Liver (tissue), 9 donors: ENCODE results near the gene LGALS7. TPM values are rescaled to one million over a fixed set of nuclear protein-coding genes. Genes with fewer than 3 reads are reported as not detected.
A peak's percentile ranks its signal among the peaks of the same experiment; 100 is the strongest.

ENCODE experiments used
- DNase-seq: peaks from one replicate; pipeline ENCODE4 v3.0.0-alpha.2; 2017; ENCODE audit warnings: low spot score
- H3K27ac ChIP-seq, 2 donors: one replicate each; pipeline ENCODE4 v1.7.0; 2013; ENCODE audit warnings: inconsistent platforms in 2 of 2, low read length in 2 of 2, control low read depth in 1 of 2, low read depth in 1 of 2, mild to moderate bottlenecking in 1 of 2
- H3K27me3 ChIP-seq, 4 donors: one replicate each; pipeline versions ENCODE4 v1.6.1 to v1.7.0; 2013; ENCODE audit warnings: low read length in 3 of 4, inconsistent platforms in 1 of 4, mild to moderate bottlenecking in 1 of 4, moderate library complexity in 1 of 4; ENCODE audit not compliant: control insufficient read depth in 4 of 4, insufficient read depth in 4 of 4
- H3K36me3 ChIP-seq, 4 donors: one replicate each; pipeline versions ENCODE4 v1.6.1 to v1.7.0; 2013; ENCODE audit warnings: low read length in 3 of 4, mild to moderate bottlenecking in 3 of 4, low read depth in 1 of 4, moderate library complexity in 1 of 4; ENCODE audit not compliant: control insufficient read depth in 4 of 4, insufficient read depth in 3 of 4
- H3K4me1 ChIP-seq, 4 donors: one replicate each; pipeline versions ENCODE4 v1.6.1 to v1.7.0; 2013; ENCODE audit warnings: low read length in 3 of 4, mild to moderate bottlenecking in 3 of 4, moderate library complexity in 1 of 4; ENCODE audit not compliant: control insufficient read depth in 4 of 4, insufficient read depth in 4 of 4
- H3K4me3 ChIP-seq, 3 donors: one replicate each; pipeline versions ENCODE4 v1.6.1 to v1.7.0; 2013; ENCODE audit warnings: low read length in 3 of 3, control low read depth in 1 of 3, low read depth in 1 of 3, mild to moderate bottlenecking in 1 of 3
- H3K9ac ChIP-seq, 2 donors: one replicate each; pipeline ENCODE4 v1.7.0; 2013; ENCODE audit warnings: low read length in 2 of 2, mild to moderate bottlenecking in 2 of 2, moderate library complexity in 2 of 2, control low read depth in 1 of 2, low read depth in 1 of 2
- H3K9me3 ChIP-seq, 4 donors: one replicate each; pipeline versions ENCODE4 v1.6.1 to v1.7.0; 2013; ENCODE audit warnings: low read length in 3 of 4; ENCODE audit not compliant: control insufficient read depth in 4 of 4
- EGR1 ChIP-seq, 2 donors: IDR thresholded peaks; 2 replicates each; pipeline ENCODE4 v1.6.1; 2016 to 2018; ENCODE audit warnings: antibody characterized with exemption in 2 of 2, low read depth in 2 of 2
- FOXA1 ChIP-seq: IDR thresholded peaks from 2 replicates; pipeline ENCODE4 v1.6.1; 2016; ENCODE audit warnings: antibody characterized with exemption
- FOXA2 ChIP-seq: IDR thresholded peaks from 2 replicates; pipeline ENCODE4 v1.6.1; 2016; ENCODE audit warnings: antibody characterized with exemption
- GABPA ChIP-seq, 2 donors: IDR thresholded peaks in 1 of 2; conservative IDR thresholded peaks in 1 of 2; 2 replicates each; pipeline ENCODE4 v1.6.1; 2016; ENCODE audit warnings: antibody characterized with exemption in 2 of 2, mild to moderate bottlenecking in 1 of 2, moderate library complexity in 1 of 2
- HNF4A ChIP-seq, 2 donors: conservative IDR thresholded peaks; 2 replicates each; pipeline ENCODE4 v1.6.1; 2016; ENCODE audit warnings: antibody characterized with exemption in 2 of 2, mild to moderate bottlenecking in 2 of 2
- HNF4G ChIP-seq: IDR thresholded peaks from 2 replicates; pipeline ENCODE4 v1.6.1; 2016; ENCODE audit warnings: antibody characterized with exemption
- JUND ChIP-seq, 2 donors: IDR thresholded peaks; 2 replicates each; pipeline ENCODE4 v1.6.1; 2016; ENCODE audit warnings: antibody characterized with exemption in 2 of 2
- NR2F2 ChIP-seq: IDR thresholded peaks from 2 replicates; pipeline ENCODE4 v1.6.1; 2016; ENCODE audit warnings: antibody characterized with exemption
- RAD21 ChIP-seq, 2 donors: IDR thresholded peaks; 2 replicates each; pipeline ENCODE4 v1.6.1; 2016; ENCODE audit warnings: antibody characterized with exemption in 2 of 2, mild to moderate bottlenecking in 2 of 2
- RXRA ChIP-seq, 2 donors: IDR thresholded peaks; 2 replicates each; pipeline ENCODE4 v1.6.1; 2017 to 2018; ENCODE audit warnings: antibody characterized with exemption in 2 of 2, mild to moderate bottlenecking in 1 of 2
- SP1 ChIP-seq: IDR thresholded peaks from 2 replicates; pipeline ENCODE4 v1.6.1; 2018; ENCODE audit warnings: antibody characterized with exemption, mild to moderate bottlenecking
- TAF1 ChIP-seq: conservative IDR thresholded peaks from 2 replicates; pipeline ENCODE4 v1.6.1; 2016; ENCODE audit warnings: antibody characterized with exemption, mild to moderate bottlenecking
- YY1 ChIP-seq: IDR thresholded peaks from 2 replicates; pipeline ENCODE4 v1.6.1; 2016; ENCODE audit warnings: antibody characterized with exemption, mild to moderate bottlenecking
- WGBS: extraction: QIAGEN DNeasy Blood & Tissue Kit; methylation state at CpG from one replicate; pipeline ENCODE4 v1.1.7; 2013; 5-methylcytosine and 5-hydroxymethylcytosine counted together
- polyA plus RNA-seq, 2 donors: library from polyadenylated mRNA; stranded (reverse) in 1 of 2; unstranded in 1 of 2; fragments of 200-250 nt in 1 of 2; fragments of >200 nt in 1 of 2; fragmentation: Nextera tagmentation in 1 of 2; extraction: Ambion mirVana in 1 of 2; gene quantifications; one replicate each; pipeline versions ENCODE4 v1.2.1 to v1.2.3, GENCODE V29; 2013 to 2015
- total RNA-seq, 2 donors: library from RNA; depleted of rRNA; stranded (reverse); fragments of >200 nt; gene quantifications; one replicate each; pipeline ENCODE4 v1.2.3, GENCODE V29; 2014
- TF ChIP-seq, protein P1 (sequence below): fragments of 150-350 bp; IDR thresholded peaks from 2 replicates; pipeline ENCODE4 v1.5.1; 2017; ENCODE audit warnings: improper control_type of control experiment, low read depth, low read length; ENCODE audit not compliant: missing input control
- TF ChIP-seq, protein P2 (sequence below): IDR thresholded peaks from 2 replicates; pipeline ENCODE4 v1.6.1; 2016; ENCODE audit warnings: antibody characterized with exemption
- TF ChIP-seq, protein P3 (sequence below): IDR thresholded peaks from 2 replicates; pipeline ENCODE4 v1.6.1; 2016; ENCODE audit warnings: antibody characterized with exemption
- TF ChIP-seq, protein P4 (sequence below): IDR thresholded peaks from 2 replicates; pipeline ENCODE4 v1.6.1; 2016; ENCODE audit warnings: antibody characterized with exemption
- TF ChIP-seq, protein P5 (sequence below): IDR thresholded peaks from 2 replicates; pipeline ENCODE4 v1.6.1; 2016; ENCODE audit warnings: antibody characterized with exemption, mild to moderate bottlenecking
- donor health status: healthy.
- donor health status: healthy.
- donor health status: healthy.
- donor health status: healthy.
- donor health status: healthy.

Gene LGALS7
- total and polyA plus RNA-seq, 4 donors, result not detected

DNA sequence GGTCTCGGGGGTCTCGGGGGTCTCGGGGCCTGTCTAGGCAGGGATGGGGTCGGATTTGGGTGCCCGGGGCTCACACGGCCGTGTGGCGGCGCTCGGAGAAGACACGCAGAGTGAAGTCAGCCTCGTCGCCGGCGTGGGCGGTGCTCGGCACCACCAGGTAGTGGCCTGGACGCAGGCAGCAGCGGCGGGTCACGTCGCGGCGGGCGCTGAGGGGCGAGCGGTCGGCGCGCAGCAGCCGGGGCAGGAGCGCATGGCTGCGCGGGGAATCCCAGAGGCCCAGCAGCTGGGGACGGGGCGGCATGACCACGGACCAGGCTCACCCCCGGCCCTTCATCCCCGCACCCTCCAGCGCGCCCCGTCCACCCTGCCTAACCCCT is 37.3 kb downstream of the LGALS7 start:
- TF ChIP-seq GABPA (IDR thresholded peaks at IDR 0.05 in 1 of 2, conservative IDR thresholded peaks at IDR 0.05 in 1 of 2) (no peak), HNF4G (no peak), EGR1 (IDR thresholded peaks at IDR 0.05; ENCODE audit: low read depth in 2 of 2) (no peak), RXRA (IDR thresholded peaks at IDR 0.05) (no peak), FOXA1 (no peak), SP1 (no peak), JUND (IDR thresholded peaks at IDR 0.05) (no peak)
- TF ChIP-seq, protein P1, sequence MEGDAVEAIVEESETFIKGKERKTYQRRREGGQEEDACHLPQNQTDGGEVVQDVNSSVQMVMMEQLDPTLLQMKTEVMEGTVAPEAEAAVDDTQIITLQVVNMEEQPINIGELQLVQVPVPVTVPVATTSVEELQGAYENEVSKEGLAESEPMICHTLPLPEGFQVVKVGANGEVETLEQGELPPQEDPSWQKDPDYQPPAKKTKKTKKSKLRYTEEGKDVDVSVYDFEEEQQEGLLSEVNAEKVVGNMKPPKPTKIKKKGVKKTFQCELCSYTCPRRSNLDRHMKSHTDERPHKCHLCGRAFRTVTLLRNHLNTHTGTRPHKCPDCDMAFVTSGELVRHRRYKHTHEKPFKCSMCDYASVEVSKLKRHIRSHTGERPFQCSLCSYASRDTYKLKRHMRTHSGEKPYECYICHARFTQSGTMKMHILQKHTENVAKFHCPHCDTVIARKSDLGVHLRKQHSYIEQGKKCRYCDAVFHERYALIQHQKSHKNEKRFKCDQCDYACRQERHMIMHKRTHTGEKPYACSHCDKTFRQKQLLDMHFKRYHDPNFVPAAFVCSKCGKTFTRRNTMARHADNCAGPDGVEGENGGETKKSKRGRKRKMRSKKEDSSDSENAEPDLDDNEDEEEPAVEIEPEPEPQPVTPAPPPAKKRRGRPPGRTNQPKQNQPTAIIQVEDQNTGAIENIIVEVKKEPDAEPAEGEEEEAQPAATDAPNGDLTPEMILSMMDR, result no peak
- TF ChIP-seq, protein P2, sequence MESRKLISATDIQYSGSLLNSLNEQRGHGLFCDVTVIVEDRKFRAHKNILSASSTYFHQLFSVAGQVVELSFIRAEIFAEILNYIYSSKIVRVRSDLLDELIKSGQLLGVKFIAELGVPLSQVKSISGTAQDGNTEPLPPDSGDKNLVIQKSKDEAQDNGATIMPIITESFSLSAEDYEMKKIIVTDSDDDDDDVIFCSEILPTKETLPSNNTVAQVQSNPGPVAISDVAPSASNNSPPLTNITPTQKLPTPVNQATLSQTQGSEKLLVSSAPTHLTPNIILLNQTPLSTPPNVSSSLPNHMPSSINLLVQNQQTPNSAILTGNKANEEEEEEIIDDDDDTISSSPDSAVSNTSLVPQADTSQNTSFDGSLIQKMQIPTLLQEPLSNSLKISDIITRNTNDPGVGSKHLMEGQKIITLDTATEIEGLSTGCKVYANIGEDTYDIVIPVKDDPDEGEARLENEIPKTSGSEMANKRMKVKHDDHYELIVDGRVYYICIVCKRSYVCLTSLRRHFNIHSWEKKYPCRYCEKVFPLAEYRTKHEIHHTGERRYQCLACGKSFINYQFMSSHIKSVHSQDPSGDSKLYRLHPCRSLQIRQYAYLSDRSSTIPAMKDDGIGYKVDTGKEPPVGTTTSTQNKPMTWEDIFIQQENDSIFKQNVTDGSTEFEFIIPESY, result no peak
- TF ChIP-seq, protein P3, sequence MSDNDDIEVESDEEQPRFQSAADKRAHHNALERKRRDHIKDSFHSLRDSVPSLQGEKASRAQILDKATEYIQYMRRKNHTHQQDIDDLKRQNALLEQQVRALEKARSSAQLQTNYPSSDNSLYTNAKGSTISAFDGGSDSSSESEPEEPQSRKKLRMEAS, result no peak
- Histone ChIP-seq H3K4me3 (peak overlapping the region in 2 of 3 donors; percentile 41 to 42), H3K27ac (peak overlapping the region; percentile 62 to 73), H3K36me3 (no peaks in the 10 kb centered on the region), H3K9me3 (no peaks in the 10 kb centered on the region), H3K9ac (no peak overlapping the region), H3K27me3 (no peaks in the 10 kb centered on the region), H3K4me1 (peaks cover 3 to 22% (median 11%) of the 10 kb centered on the region in 4 donors)
- DNase-seq, result no peak
- 6% methylated on average over 42 of the region's 42 CpGs for WGBS

DNA sequence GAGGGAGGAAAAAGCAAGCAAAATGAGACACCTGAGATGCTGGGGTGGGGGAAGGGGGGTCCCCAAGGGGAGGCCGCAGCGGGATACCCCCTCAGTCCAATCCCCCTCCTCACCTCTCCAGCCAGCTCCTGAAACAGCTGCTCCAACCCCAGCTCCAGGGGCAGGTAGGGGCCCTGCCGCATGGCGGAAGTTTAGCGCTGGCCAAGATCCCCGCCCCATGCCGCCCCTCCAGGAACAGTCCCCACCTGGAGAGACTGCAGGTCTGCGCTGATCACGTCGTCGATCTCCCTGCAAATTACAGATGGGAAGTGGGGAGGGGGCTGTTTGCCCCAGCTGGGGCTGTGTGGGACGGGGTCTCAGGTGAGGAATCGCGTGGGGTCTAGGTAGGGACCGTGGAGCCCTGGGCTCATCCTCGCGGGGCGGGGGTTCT is 38.0 kb downstream of the LGALS7 start:
- Histone ChIP-seq H3K4me3 (no peak overlapping the region), H3K9ac (no peak overlapping the region)
- no peak for DNase-seq

More for the DNA sequence above, 38.0 kb downstream of the LGALS7 start:
- TF ChIP-seq RXRA (IDR thresholded peaks at IDR 0.05), result no peak
- TF ChIP-seq, protein P2, result no peak
- TF ChIP-seq, protein P1, result no peak
- no peak for TF ChIP-seq RAD21 (IDR thresholded peaks at IDR 0.05)
- TF ChIP-seq HNF4G, result no peak
- TF ChIP-seq TAF1, result no peak
- no peak for TF ChIP-seq EGR1 (IDR thresholded peaks at IDR 0.05; ENCODE audit: low read depth in 2 of 2)
- TF ChIP-seq FOXA1, result no peak
- no peak for TF ChIP-seq HNF4A (conservative IDR thresholded peaks at IDR 0.05)
- TF ChIP-seq, protein P4, sequence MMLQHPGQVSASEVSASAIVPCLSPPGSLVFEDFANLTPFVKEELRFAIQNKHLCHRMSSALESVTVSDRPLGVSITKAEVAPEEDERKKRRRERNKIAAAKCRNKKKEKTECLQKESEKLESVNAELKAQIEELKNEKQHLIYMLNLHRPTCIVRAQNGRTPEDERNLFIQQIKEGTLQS, result no peak
- TF ChIP-seq SP1, result no peak
- TF ChIP-seq JUND (IDR thresholded peaks at IDR 0.05), result no peak
- TF ChIP-seq YY1, result no peak
- no peak for TF ChIP-seq NR2F2
- TF ChIP-seq, protein P3, result no peak
- TF ChIP-seq, protein P5, sequence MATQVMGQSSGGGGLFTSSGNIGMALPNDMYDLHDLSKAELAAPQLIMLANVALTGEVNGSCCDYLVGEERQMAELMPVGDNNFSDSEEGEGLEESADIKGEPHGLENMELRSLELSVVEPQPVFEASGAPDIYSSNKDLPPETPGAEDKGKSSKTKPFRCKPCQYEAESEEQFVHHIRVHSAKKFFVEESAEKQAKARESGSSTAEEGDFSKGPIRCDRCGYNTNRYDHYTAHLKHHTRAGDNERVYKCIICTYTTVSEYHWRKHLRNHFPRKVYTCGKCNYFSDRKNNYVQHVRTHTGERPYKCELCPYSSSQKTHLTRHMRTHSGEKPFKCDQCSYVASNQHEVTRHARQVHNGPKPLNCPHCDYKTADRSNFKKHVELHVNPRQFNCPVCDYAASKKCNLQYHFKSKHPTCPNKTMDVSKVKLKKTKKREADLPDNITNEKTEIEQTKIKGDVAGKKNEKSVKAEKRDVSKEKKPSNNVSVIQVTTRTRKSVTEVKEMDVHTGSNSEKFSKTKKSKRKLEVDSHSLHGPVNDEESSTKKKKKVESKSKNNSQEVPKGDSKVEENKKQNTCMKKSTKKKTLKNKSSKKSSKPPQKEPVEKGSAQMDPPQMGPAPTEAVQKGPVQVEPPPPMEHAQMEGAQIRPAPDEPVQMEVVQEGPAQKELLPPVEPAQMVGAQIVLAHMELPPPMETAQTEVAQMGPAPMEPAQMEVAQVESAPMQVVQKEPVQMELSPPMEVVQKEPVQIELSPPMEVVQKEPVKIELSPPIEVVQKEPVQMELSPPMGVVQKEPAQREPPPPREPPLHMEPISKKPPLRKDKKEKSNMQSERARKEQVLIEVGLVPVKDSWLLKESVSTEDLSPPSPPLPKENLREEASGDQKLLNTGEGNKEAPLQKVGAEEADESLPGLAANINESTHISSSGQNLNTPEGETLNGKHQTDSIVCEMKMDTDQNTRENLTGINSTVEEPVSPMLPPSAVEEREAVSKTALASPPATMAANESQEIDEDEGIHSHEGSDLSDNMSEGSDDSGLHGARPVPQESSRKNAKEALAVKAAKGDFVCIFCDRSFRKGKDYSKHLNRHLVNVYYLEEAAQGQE, result no peak
- no peak for TF ChIP-seq FOXA2
- TF ChIP-seq GABPA (IDR thresholded peaks at IDR 0.05 in 1 of 2, conservative IDR thresholded peaks at IDR 0.05 in 1 of 2), result no peak
- Histone ChIP-seq H3K9me3 (no peaks in the 10 kb centered on the region), H3K27ac (peak overlapping the region; percentile 69 to 70), H3K27me3 (no peaks in the 10 kb centered on the region), H3K4me1 (peaks cover 3 to 27% (median 17%) of the 10 kb centered on the region in 4 donors), H3K36me3 (peaks cover 0 to 5% (median 4%) of the 10 kb centered on the region in 4 donors)
- WGBS, result 59% methylated on average over 18 of the region's 18 CpGs
